ENCODE data around the gene IYD.

IYD gene

DNA sequence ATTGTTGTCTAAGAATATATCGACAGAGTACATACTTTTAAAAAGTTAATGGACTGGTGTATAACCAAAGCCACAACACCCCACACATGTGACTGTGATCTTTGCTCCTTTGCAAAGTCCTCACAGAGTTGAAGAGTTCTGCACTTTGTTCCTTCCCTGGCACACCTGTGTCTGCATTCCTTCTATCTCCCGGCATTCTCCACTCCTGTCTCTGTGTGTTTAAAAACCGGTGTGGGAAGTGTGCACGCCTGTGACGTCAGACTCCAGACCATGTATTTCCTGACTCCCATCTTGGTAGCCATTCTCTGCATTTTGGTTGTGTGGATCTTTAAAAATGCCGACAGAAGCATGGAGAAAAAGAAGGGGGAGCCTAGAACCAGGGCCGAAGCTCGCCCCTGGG lies at the start of gene IYD:
Gene IYD, plus strand, starts transcription at position 251 of the 400 bp plus-strand sequence. Its CDS starts 20 bp downstream, at position 271.
- ChIA-PET CTCF (no interaction called here), POLR2A (ENCODE audit: low non-redundant PET) (no interaction called here)
- no peak within 1 kb of the TSS for H3K27ac ChIP-seq
- no peak for DNase-seq (ENCODE audit: low spot score)
- no peak for TF ChIP-seq CTCF (conservative IDR thresholded peaks at IDR 0.05; ENCODE audit: low read depth)

- ChIA-PET CTCF (no interaction called here), POLR2A (ENCODE audit: low non-redundant PET) (no interaction called here)
- no peak overlapping the region for H3K27ac ChIP-seq
- no peak for TF ChIP-seq CTCF (conservative IDR thresholded peaks at IDR 0.05; ENCODE audit: low read depth)
- DNase-seq (ENCODE audit: low spot score): no peak
These were observed 48.9 kb upstream of the IYD start for GRCh38 chr6:150319924-150320323.

GRCh38 chr6:150320442-150320841 lies 48.4 kb upstream of the IYD start:
- ChIA-PET POLR2A (ENCODE audit: low non-redundant PET) (no interaction called here), CTCF (interaction anchor here (0.6 kb wide), 1 partner anchor 102 kb away, joined by 3 read pairs; no protein-coding TSS in a partner anchor)
- no peak for DNase-seq (ENCODE audit: low spot score)
- no peak overlapping the region for H3K27ac ChIP-seq
- no peak for TF ChIP-seq CTCF (conservative IDR thresholded peaks at IDR 0.05; ENCODE audit: low read depth)

DNA sequence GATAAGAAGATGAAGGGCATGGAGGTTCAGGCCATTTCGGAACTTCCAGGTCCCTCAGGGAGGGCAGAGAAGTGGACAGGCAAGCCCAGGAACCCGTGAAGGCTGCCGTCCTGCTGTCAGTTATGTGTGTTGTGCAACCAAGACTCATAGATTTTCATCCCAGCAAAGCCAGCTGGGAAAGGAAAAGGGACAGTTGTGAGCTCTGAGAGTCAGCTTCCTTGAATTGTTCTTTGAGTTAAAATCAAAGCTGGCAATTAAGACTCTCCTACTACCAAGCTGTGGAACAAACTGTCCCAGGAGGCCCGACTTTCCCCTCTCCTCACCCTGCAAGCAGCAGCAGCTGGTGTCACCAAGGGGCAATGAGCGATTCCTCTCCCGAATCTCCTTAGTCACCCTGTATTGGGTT lies 46.3 kb upstream of the IYD start:
- H3K27ac ChIP-seq: no peak overlapping the region
- DNase-seq (ENCODE audit: low spot score): no peak
- POLR2A ChIA-PET (ENCODE audit: low non-redundant PET): no interaction called here
- CTCF ChIA-PET: interaction anchor here (0.6 kb wide), 1 partner anchor 1002 kb away, joined by 6 read pairs; no protein-coding TSS in a partner anchor
- no peak for TF ChIP-seq CTCF (conservative IDR thresholded peaks at IDR 0.05; ENCODE audit: low read depth)

DNA sequence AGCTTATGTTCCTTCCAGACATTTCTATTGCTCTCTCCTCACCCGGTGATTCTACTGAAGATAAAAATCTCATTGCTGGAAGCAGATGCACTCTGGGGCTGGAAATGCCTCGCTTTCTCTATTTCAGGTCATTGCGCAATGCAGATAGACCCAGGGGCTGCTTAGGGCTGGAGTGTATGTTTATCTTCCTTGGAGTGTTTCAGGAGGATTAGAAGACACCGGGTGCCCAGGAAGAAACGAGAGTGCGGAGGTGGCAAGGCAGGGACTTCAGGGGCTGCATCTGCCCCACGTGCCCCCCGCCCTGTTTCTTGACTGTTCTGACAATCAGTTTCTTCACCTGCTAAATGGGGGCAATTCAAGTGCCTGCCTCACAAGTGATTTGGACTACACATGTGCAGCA lies 45.6 kb upstream of the IYD start:
- DNase-seq (ENCODE audit: low spot score): no peak
- POLR2A ChIA-PET (ENCODE audit: low non-redundant PET): no interaction called here
- no peak for TF ChIP-seq CTCF (conservative IDR thresholded peaks at IDR 0.05; ENCODE audit: low read depth)
- no peak overlapping the region for H3K27ac ChIP-seq
- CTCF ChIA-PET: no interaction called here

GRCh38 chr6:150324044-150324443 lies 44.8 kb upstream of the IYD start:
- POLR2A ChIA-PET (ENCODE audit: low non-redundant PET): no interaction called here
- no peak for DNase-seq (ENCODE audit: low spot score)
- no peak for TF ChIP-seq CTCF (conservative IDR thresholded peaks at IDR 0.05; ENCODE audit: low read depth)
- peak overlapping the region; percentile 82 for H3K27ac ChIP-seq
- CTCF ChIA-PET: interaction anchor here (0.6 kb wide), 1 partner anchor 11 kb away, joined by 3 read pairs; no protein-coding TSS in a partner anchor

All from RWPE1 (cell line).